Spleen (tissue), 7 donors: ENCODE results near the gene GPRIN1.

ENCODE experiments used
- POLR2AphosphoS5 ChIP-seq, 3 donors: sonication (generic); formaldehyde crosslinking; IDR thresholded peaks; one replicate each; pipeline ENCODE4 v1.5.1; 2017; ENCODE audit warnings: antibody characterized with exemption in 3 of 3
- TF ChIP-seq, protein P1 (sequence below), 11 experiments: fragments of 200-600 bp in 7 of 11; fragments of 450-650 bp in 4 of 11; sonication (generic) in 4 of 11; IDR thresholded peaks in 8 of 11; conservative IDR thresholded peaks in 3 of 11; 1 replicate in 7 of 11; 2 replicates in 4 of 11; pipeline versions ENCODE4 v1.4.0 to v1.8.0; 2016 to 2021; ENCODE audit warnings: antibody characterized with exemption in 11 of 11, inconsistent platforms in 4 of 11, mild to moderate bottlenecking in 1 of 11
- donor health status: DM: no; HTN: no; CAD: no; lungs with moderate emphysema.
- donor health status: DM: no; HTN: no; CAD: no.
- donor health status: DM: no; HTN: no; CAD: no.

DNA sequence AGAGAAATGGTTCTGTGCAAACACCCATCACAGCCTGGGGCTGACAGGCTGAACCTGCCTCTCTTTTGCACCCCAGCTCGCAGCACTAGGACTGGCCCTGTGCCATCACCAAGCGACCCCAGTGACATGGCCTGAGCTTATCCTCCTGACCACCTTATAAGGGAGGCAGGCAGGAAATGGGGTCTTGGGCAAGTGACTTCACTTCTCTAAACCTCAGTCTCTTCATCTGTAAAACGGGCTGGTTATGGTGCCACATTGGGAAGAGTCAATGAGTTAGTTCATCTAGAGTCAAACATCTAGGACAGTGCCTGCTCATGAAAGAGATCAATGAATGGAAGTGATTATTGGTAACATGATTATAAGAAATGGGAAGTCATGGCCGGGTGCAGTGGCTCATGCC lies 14.2 kb upstream of the GPRIN1 start:
- TF ChIP-seq, protein P1, sequence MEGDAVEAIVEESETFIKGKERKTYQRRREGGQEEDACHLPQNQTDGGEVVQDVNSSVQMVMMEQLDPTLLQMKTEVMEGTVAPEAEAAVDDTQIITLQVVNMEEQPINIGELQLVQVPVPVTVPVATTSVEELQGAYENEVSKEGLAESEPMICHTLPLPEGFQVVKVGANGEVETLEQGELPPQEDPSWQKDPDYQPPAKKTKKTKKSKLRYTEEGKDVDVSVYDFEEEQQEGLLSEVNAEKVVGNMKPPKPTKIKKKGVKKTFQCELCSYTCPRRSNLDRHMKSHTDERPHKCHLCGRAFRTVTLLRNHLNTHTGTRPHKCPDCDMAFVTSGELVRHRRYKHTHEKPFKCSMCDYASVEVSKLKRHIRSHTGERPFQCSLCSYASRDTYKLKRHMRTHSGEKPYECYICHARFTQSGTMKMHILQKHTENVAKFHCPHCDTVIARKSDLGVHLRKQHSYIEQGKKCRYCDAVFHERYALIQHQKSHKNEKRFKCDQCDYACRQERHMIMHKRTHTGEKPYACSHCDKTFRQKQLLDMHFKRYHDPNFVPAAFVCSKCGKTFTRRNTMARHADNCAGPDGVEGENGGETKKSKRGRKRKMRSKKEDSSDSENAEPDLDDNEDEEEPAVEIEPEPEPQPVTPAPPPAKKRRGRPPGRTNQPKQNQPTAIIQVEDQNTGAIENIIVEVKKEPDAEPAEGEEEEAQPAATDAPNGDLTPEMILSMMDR (IDR thresholded peaks at IDR 0.05 in 8 of 11, conservative IDR thresholded peaks at IDR 0.05 in 3 of 11): no peak
- TF ChIP-seq POLR2AphosphoS5 (IDR thresholded peaks at IDR 0.05): no peak
